Measurements from ENCODE around the gene WWOX.

WWOX gene

DNA sequence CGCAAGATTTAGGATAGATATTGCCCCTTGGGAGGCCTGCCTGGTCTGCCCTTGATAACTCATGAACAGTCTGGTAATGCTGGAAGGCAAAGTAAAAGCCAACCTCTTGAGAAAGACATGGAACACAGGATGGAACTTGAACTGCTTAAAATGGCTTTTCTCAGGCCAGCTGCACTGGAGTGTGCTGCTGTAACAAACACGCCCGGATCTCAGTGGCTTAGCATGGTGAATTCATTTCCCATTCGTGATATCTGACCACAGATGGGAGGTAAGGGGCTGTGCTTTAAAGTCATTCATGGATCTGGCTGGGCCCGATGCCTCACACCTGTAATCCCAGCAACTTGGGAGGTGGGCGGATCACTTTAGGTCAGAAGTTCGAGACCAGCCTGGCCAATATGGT is 113.2 kb downstream of the WWOX start:
- no peaks in the 10 kb centered on the region for H3K9me3 ChIP-seq
- no peaks in the 10 kb centered on the region for H3K27me3 ChIP-seq
- TF ChIP-seq CTCF (IDR thresholded peaks at IDR 0.05): no peak
- no peak overlapping the region for H3K4me3 ChIP-seq (ENCODE audit: low read depth in 1 of 2, low read length in 1 of 2)
- H3K4me1 ChIP-seq (ENCODE audit: control insufficient read depth in 1 of 2, insufficient read depth in 1 of 2, low read depth in 1 of 2, low read length in 1 of 2): no peaks in the 10 kb centered on the region
- no peak overlapping the region for H3K27ac ChIP-seq
- no peaks in the 10 kb centered on the region for H3K36me3 ChIP-seq

DNA sequence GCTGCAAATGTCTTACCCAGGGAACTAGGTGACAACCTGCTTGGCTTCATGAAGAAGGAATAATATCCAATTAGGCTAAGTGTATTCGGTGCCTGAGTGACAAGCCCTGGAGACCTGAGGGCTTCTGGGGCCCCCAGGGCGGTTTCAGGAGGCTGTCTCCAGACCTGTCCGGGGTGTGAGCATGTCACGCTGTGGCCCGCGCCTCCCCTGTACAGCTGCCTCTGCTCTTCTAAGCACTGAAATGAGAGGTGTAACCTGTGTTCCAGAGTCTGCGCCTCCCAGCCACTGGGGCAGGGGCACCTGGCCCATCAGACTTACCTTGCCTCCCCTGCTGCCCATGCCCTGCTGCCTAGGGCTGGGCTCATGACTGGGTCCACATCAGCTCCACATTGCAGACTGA is 114.3 kb downstream of the WWOX start:
- no peak for TF ChIP-seq CTCF (IDR thresholded peaks at IDR 0.05)
- no peak overlapping the region for H3K27ac ChIP-seq

DNA sequence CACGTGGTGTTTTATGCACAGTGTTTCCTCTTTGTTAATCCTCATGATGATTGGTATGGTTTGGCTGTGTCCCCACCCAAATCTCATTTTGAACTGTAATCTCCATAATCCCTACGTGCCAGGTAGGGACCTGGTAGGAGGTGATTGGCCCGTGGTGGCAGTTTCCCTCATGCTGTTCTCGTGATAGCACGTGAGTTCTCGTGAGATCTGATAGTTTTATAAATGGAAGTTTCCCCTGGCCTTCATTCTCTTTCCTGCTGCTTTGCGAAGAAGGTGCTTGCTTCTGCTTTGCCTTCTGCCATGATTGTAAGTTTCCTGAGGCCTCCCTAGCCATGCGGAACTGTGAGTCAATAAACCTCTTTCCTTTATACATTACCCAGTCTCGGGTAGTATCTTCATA is 115.8 kb downstream of the WWOX start:
- no peaks in the 10 kb centered on the region for H3K36me3 ChIP-seq
- H3K4me1 ChIP-seq (ENCODE audit: control insufficient read depth in 1 of 2, insufficient read depth in 1 of 2, low read depth in 1 of 2, low read length in 1 of 2): no peaks in the 10 kb centered on the region
- H3K27me3 ChIP-seq: no peaks in the 10 kb centered on the region
- H3K4me3 ChIP-seq (ENCODE audit: low read depth in 1 of 2, low read length in 1 of 2): no peak overlapping the region
- no peak overlapping the region for H3K27ac ChIP-seq
- no peaks in the 10 kb centered on the region for H3K9me3 ChIP-seq
- no peak for TF ChIP-seq CTCF (IDR thresholded peaks at IDR 0.05)

More for the DNA sequence above, 114.3 kb downstream of the WWOX start:
- Histone ChIP-seq H3K27me3 (no peaks in the 10 kb centered on the region), H3K9me3 (no peaks in the 10 kb centered on the region), H3K36me3 (no peaks in the 10 kb centered on the region), H3K4me3 (ENCODE audit: low read depth in 1 of 2, low read length in 1 of 2) (no peak overlapping the region), H3K4me1 (ENCODE audit: control insufficient read depth in 1 of 2, insufficient read depth in 1 of 2, low read depth in 1 of 2, low read length in 1 of 2) (no peaks in the 10 kb centered on the region)

GRCh38 chr16:78216166-78216745 is 116.8 kb downstream of the WWOX start:
- Histone ChIP-seq H3K27me3 (no peaks in the 10 kb centered on the region), H3K4me1 (ENCODE audit: control insufficient read depth in 1 of 2, insufficient read depth in 1 of 2, low read depth in 1 of 2, low read length in 1 of 2) (no peaks in the 10 kb centered on the region), H3K36me3 (no peaks in the 10 kb centered on the region), H3K4me3 (ENCODE audit: low read depth in 1 of 2, low read length in 1 of 2) (no peak overlapping the region), H3K27ac (no peak overlapping the region), H3K9me3 (no peaks in the 10 kb centered on the region)
- no peak for TF ChIP-seq CTCF (IDR thresholded peaks at IDR 0.05)

DNA sequence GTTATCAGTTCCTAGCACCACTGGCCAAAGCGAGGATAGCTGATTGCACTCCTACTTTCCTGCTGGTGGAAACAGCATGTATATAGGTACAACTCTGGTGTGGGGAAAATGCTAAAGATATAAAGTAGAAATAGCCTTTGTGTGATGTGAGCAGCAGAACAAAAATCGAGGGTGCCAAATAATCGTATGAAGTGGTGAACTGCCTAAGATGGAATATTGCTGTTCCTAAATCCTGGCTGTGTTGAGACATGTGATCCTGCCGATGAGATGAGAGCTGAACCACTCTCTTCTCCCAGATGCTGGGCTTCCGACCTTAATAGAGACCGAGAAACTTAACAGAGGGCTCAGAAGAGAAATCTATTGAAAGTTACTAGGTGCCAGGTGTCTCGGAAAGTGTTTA is 117.8 kb downstream of the WWOX start:
- H3K4me3 ChIP-seq (ENCODE audit: low read depth in 1 of 2, low read length in 1 of 2): no peak overlapping the region
- no peaks in the 10 kb centered on the region for H3K9me3 ChIP-seq
- H3K27ac ChIP-seq: no peak overlapping the region
- no peaks in the 10 kb centered on the region for H3K4me1 ChIP-seq (ENCODE audit: control insufficient read depth in 1 of 2, insufficient read depth in 1 of 2, low read depth in 1 of 2, low read length in 1 of 2)
- no peaks in the 10 kb centered on the region for H3K36me3 ChIP-seq
- H3K27me3 ChIP-seq: no peaks in the 10 kb centered on the region
- TF ChIP-seq CTCF (IDR thresholded peaks at IDR 0.05): no peak

DNA sequence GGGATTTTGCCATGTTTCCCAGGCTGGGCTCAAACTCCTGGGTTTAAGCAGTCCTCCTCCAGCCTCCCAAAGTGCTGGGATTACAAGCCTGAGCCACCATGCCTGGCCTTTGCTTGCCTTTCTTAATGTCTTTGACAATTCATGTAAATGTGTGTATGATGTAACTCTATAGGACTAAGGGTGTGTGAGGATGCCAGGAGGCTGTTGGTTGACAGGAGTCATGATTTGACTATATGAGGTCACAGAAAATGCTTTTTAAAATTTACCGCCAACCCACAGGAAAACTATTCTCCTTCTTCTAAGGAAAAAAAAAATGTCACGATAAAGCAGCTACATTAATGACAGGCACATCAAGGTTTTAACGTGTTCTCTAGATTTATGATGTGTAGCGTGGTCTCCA is 118.8 kb downstream of the WWOX start:
- Histone ChIP-seq H3K27ac (no peak overlapping the region), H3K36me3 (no peaks in the 10 kb centered on the region), H3K27me3 (no peaks in the 10 kb centered on the region), H3K9me3 (no peaks in the 10 kb centered on the region), H3K4me1 (ENCODE audit: control insufficient read depth in 1 of 2, insufficient read depth in 1 of 2, low read depth in 1 of 2, low read length in 1 of 2) (no peaks in the 10 kb centered on the region), H3K4me3 (ENCODE audit: low read depth in 1 of 2, low read length in 1 of 2) (no peak overlapping the region)
- no peak for TF ChIP-seq CTCF (IDR thresholded peaks at IDR 0.05)
